Measurements from ENCODE around the gene PPP1R16B. TPM values are rescaled to one million over a fixed set of nuclear protein-coding genes. Genes with fewer than 3 reads are reported as not detected.

PPP1R16B gene
- total and polyA plus RNA-seq, 2 of the 8 experiments (the other 6 are each of a cell fraction or from before 2014, with no cell fraction given), result 2.6 to 8.9 TPM

DNA sequence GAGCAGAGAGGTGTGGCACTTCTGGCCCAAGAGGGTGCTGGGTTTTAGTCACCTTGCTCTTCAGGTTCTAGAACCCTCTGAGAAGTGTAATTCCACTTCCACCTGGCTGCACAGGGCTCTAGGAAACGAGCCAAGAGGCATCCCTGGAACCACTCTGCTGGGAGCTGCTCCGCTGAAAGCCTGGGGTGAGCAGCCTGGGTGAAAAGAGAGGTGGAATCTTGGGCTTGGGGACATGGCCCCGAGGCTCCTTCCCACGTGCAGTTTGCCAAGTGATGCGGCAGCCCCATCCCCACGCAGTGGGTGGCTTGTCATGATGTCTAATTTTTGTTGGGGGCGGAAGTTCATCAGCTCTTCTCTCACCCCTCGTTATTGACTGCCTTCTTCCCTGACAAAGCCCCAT, 32.8 kb downstream of the PPP1R16B start (continued):
- TF ChIP-seq, protein P1, sequence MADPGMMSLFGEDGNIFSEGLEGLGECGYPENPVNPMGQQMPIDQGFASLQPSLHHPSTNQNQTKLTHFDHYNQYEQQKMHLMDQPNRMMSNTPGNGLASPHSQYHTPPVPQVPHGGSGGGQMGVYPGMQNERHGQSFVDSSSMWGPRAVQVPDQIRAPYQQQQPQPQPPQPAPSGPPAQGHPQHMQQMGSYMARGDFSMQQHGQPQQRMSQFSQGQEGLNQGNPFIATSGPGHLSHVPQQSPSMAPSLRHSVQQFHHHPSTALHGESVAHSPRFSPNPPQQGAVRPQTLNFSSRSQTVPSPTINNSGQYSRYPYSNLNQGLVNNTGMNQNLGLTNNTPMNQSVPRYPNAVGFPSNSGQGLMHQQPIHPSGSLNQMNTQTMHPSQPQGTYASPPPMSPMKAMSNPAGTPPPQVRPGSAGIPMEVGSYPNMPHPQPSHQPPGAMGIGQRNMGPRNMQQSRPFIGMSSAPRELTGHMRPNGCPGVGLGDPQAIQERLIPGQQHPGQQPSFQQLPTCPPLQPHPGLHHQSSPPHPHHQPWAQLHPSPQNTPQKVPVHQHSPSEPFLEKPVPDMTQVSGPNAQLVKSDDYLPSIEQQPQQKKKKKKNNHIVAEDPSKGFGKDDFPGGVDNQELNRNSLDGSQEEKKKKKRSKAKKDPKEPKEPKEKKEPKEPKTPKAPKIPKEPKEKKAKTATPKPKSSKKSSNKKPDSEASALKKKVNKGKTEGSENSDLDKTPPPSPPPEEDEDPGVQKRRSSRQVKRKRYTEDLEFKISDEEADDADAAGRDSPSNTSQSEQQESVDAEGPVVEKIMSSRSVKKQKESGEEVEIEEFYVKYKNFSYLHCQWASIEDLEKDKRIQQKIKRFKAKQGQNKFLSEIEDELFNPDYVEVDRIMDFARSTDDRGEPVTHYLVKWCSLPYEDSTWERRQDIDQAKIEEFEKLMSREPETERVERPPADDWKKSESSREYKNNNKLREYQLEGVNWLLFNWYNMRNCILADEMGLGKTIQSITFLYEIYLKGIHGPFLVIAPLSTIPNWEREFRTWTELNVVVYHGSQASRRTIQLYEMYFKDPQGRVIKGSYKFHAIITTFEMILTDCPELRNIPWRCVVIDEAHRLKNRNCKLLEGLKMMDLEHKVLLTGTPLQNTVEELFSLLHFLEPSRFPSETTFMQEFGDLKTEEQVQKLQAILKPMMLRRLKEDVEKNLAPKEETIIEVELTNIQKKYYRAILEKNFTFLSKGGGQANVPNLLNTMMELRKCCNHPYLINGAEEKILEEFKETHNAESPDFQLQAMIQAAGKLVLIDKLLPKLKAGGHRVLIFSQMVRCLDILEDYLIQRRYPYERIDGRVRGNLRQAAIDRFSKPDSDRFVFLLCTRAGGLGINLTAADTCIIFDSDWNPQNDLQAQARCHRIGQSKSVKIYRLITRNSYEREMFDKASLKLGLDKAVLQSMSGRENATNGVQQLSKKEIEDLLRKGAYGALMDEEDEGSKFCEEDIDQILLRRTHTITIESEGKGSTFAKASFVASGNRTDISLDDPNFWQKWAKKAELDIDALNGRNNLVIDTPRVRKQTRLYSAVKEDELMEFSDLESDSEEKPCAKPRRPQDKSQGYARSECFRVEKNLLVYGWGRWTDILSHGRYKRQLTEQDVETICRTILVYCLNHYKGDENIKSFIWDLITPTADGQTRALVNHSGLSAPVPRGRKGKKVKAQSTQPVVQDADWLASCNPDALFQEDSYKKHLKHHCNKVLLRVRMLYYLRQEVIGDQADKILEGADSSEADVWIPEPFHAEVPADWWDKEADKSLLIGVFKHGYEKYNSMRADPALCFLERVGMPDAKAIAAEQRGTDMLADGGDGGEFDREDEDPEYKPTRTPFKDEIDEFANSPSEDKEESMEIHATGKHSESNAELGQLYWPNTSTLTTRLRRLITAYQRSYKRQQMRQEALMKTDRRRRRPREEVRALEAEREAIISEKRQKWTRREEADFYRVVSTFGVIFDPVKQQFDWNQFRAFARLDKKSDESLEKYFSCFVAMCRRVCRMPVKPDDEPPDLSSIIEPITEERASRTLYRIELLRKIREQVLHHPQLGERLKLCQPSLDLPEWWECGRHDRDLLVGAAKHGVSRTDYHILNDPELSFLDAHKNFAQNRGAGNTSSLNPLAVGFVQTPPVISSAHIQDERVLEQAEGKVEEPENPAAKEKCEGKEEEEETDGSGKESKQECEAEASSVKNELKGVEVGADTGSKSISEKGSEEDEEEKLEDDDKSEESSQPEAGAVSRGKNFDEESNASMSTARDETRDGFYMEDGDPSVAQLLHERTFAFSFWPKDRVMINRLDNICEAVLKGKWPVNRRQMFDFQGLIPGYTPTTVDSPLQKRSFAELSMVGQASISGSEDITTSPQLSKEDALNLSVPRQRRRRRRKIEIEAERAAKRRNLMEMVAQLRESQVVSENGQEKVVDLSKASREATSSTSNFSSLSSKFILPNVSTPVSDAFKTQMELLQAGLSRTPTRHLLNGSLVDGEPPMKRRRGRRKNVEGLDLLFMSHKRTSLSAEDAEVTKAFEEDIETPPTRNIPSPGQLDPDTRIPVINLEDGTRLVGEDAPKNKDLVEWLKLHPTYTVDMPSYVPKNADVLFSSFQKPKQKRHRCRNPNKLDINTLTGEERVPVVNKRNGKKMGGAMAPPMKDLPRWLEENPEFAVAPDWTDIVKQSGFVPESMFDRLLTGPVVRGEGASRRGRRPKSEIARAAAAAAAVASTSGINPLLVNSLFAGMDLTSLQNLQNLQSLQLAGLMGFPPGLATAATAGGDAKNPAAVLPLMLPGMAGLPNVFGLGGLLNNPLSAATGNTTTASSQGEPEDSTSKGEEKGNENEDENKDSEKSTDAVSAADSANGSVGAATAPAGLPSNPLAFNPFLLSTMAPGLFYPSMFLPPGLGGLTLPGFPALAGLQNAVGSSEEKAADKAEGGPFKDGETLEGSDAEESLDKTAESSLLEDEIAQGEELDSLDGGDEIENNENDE (IDR thresholded peaks at IDR 0.05; ENCODE audit: insufficient replicate concordance, low read length), result no peak
- TF ChIP-seq, protein P2, sequence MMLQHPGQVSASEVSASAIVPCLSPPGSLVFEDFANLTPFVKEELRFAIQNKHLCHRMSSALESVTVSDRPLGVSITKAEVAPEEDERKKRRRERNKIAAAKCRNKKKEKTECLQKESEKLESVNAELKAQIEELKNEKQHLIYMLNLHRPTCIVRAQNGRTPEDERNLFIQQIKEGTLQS (IDR thresholded peaks at IDR 0.05; ENCODE audit: insufficient read depth, low read depth, low read length), result no peak
- no peak for TF ChIP-seq SP1 (IDR thresholded peaks at IDR 0.05; ENCODE audit: low read depth, low read length)
- no peak for TF ChIP-seq RFX5 (IDR thresholded peaks at IDR 0.05; ENCODE audit: borderline replicate concordance, low read depth, low read length)
- TF ChIP-seq KDM1A (IDR thresholded peaks at IDR 0.05; ENCODE audit: borderline replicate concordance, low read length), result no peak
- no peak for TF ChIP-seq GTF2F1 (IDR thresholded peaks at IDR 0.05; ENCODE audit: borderline replicate concordance, low read depth, low read length)
- no peak for TF ChIP-seq KDM5A (IDR thresholded peaks at IDR 0.05; ENCODE audit: low read length)
- TF ChIP-seq POLR2A (IDR thresholded peaks at IDR 0.05; ENCODE audit: control extremely low read depth in 1 of 2, low read depth in 2 of 2, low read length in 2 of 2), result no peak
- no peak for TF ChIP-seq TEAD4 (IDR thresholded peaks at IDR 0.05; ENCODE audit: low read depth, low read length)
